Loucy (cell line): ENCODE results near the gene RIPOR2.

Source experiments
- CTCF ChIP-seq: fragments of 200-600 bp; sonication (generic); conservative IDR thresholded peaks from 2 replicates; pipeline ENCODE4 v1.5.1; 2014; ENCODE audit warnings: mild to moderate bottlenecking, antibody characterized with exemption, low read length
- EZH2phosphoT487 ChIP-seq: fragments of 200-600 bp; IDR thresholded peaks from 2 replicates; pipeline ENCODE4 v1.6.1; 2018; ENCODE audit warnings: antibody characterized with exemption, mild to moderate bottlenecking, moderate library complexity, borderline replicate concordance

DNA sequence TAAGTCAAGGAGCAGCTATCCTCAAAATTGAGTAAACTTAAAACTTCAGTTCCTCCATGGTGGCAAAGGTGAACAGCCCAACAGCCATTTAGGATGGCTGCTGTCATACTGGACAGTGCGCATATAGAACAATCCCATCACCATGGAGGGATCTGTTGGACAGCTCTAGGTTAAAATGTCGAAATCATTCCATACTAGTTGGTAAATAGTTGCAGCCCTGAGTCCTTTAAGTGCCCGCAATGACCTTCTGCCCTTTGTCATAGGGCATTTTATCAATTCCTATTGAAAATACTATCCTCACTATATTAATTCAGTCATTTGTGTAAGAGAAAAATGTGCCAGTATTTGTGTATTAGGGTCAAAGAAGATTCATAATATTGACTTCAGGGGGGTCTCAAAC lies 128.2 kb downstream of the RIPOR2 start:
- TF ChIP-seq CTCF = no peak
- TF ChIP-seq EZH2phosphoT487 = no peak
